Measurements from ENCODE around the gene SYMPK.

The SYMPK gene

DNA sequence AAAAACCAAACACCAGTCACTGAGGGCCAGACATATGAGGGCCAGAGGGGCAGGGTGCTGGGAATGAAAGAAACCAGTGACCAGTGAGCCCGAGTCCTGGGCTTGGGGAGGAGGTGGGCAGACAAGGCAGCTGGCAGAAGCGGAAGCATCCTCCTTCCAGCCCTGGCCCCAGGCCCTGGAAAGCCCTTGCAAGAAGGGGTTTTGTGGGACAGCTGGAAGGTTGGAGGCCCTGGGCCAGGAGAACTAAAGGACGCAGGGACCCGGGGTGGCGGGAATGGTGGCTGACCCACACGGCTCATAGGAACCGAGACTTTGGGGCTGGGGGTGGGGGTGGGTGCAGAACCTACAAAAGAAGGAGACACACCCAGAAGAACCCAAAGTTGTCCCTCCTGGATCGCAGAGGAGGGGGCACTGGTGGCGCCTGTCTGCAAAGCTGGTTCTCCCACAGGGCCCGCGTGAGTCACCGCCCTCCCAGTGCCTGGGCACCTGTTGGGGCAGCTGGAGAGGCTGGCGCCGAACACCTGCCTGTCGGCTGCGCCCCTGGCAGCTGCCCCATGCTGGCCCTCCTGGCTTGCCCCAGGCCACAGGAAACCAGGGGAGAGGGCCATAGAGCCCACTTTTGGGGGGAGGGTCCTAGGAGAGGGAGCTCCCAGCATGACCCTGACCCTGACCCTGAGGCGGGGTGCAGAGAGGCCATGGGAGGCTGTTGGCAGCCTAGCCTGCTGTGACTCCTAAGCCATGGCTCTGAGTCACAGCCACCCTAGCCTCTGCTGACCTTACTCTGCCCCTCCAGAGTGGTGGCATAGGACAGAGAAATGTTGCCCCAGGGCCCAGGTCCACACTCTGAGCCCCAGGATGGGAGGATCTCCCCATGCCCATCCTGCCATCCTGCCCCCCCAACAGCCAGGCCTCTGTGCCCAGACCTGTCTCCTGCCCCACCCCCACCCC lies 81.5 kb downstream of the SYMPK start:
- DNase-seq (ENCODE audit: low read depth) = no peak

DNA sequence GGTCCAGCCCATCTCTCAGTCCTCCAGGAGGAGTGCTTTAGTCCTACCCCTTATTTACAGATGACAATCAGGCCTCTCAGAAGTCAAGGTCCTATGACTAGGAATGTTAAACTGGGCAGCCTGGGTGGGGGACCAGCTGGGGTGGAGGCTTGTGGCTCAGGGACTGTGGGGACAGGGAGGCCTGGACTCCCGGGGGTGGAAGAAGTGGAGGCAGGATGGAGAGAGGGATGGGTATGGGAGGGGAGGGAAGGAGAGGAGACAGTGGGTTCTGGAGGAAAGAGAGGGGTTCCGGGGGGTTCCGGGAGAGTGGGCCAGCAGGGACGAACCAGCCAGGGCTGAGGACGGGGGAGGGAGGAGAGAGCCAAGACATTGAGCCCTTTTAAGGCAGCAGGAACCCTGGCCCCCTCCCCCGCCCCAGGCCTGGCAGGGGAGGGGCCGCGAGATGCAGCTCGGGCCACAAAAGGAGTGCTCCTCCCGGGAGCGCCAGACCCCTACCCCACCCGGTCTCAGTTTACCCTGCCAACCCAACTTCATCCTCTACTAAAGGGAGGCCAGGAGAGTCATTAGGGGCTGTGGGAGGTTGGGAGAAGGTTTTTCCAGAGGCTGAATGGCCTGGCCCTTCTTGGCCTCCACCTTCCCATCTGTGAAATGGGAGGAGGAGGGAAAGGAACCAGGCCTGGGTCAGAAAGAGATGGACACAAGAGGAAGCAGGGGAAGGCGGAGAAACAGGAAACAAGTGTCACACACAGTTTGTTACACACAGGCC lies 82.3 kb downstream of the SYMPK start:
- no peak for DNase-seq (ENCODE audit: low read depth)

DNA sequence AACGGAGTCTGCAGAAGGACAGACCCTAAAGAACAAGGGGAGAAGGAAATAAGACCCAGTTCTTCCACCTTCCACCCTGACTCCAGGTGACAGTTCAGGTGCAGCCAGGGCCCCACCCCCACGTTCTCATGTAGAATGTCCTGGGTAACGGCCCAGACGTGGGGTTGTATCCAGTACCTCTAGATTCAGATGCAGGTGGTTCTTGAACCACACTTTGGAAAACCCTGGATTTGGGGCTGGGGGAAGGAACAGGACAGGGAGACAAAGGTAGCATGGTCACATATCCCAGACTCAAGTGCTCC lies 82.8 kb downstream of the SYMPK start:
- DNase-seq (ENCODE audit: low read depth) = no peak

DNA sequence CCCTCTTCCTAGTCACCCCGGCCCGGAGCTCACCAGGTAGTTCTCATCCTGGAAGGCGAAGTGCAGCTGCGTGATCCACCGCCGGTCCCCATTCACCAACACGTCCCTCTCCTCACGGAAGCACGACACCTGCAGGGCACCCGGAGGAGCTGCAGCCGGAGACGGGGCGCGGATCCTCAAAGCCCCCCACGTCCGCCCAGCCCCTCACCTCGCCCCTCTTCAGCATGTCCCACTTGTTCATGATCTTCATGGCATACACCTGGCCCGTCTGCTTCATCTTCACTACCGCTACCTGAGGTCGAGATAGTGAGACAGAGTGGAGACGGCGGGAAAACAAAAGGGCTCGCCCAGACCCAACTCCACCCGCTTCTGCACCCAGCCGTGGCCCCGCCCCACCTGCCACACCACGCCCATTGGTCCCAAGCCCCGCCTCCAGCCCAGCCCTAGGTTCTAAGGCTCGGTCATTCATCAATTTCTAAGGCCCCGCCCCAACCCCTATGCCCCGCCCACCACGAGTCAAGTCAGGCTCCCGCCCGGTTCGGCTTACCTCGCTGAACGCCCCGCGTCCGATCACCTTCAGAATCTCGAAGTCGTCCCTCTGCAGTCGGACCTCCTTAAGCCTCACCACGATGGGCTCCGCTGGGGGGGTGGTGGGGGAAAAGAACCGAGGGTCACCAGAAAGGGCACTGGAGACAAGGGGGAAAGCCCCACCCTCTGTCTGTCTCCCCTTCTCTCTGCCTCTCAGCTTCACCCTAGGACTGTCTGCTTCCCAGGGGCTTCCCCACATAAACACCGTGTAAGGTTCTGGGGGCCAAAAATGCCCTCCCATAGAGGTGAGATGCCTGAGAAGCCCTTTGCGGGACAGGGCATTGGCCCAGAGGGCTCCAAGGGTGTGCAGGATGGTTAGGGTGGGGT lies 83.5 kb downstream of the SYMPK start:
- peak; percentile 82 for DNase-seq (ENCODE audit: low read depth)

DNA sequence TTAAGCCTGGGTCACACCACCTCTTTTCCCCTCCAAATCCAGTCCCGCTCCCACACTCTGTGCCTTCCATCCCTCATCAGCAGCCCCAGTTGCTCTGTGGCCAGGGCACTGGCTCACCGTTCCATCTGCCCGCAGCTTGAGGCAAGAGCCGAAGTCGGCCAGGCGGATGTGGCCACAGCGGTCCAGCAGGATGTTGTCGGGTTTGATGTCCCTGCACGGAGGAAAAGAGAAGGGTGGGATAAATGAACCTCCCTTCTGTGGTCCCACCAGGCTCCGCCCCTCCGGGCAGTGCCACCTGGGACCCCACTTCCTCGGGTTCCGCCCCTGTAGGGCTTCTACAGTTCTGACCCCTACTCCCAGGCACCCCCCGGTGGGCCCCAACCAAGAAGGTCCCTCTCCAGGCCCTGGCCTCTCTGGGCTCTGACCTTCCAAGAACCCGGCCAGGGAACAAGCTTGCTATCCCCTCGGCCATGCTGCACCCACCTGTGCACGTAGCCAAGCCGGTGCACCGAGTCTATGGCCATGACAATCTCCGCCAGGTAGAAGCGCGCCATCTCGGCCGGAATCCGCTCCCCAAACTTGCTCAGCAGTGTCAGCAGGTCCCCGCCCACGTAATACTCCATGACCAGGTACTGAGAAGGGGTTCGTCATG lies 84.8 kb downstream of the SYMPK start:
- DNase-seq (ENCODE audit: low read depth) = no peak

DNA sequence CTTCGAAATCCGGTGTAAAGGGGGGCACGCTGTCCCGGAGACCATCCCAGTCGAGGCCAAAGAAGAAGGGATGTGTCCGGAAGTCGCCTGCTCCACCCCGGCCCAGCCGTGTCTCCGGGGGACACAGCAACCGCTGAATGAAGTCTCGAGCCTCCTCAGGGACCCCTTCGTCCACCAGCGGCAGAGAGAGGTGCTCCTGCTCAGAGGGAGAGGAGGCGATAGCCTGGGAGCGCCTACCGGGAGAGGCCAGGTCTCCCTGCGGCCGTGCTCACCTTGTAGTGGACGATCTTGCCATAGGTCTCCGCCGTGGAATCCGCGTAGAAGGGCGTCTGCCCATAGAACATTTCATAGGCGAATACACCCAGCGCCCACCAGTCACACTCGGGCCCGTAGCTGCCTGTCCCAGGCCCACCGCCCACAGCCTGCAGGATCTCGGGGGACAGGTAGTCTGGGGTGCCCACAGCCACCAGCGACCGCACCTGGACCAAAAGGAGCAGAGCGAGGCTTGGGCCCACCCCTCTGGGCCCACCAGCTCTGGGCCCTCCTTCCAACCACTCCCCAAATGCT lies 85.5 kb downstream of the SYMPK start:
- DNase-seq (ENCODE audit: low read depth) = no peak

DNA sequence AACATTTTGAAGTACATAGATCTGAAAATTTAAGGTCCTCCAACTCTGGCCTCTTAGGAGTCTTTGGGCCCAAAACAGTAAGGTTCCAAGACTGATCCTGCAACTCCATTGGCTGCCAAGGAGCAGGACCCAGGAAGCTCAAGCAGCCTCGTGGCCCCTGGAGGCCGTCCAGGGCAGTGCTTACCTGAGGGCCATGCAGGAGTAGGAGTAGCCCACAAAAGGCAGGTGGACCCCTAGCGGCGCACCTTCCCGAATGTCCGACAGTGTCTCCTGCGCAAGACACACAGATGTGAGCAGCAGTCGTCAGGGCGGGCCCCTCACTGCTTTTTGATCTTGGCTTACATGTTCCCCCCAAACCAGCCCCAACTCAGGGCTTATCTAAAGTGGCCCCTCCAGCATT lies 88.2 kb downstream of the SYMPK start:
- no peak for DNase-seq (ENCODE audit: low read depth)

DNA sequence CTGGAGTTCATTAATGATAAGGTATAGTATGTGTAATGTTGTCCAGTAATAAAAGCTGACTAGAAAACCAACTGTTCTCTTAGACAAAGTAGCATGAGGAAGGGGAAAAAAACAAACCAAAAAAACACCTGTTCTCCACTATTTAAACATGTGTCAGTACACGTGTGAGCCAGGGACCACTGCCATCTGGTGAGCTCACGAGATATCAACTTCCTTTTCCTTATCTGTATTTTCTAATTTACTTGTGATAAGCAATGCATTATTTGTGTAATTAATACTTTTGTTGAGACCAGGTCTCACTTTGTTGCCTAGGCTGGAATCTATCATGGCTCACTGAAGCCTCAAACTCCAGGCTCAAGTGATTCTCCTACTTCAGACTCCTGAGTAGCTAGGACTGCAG lies 89.6 kb downstream of the SYMPK start:
- no peak for DNase-seq (ENCODE audit: low read depth)

DNA sequence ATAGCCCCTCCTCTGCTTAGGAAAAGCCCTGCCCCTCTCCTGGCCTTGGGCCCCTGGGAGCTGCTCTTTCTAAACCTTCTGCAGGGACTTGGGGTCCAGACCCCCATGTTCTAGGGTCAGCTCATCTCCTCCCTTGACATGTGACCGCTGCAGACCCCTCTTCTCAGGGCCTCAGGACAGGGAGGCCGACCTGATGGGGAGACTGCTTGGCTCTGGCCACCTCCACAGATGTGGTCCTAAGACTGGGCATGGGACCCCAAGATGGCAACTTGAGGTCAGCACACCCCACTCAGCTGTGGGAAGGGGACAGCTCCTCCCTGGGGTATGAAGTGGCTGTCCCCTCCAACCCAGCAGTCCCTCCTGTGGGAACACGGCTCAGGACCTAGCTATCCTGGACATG lies 90.0 kb downstream of the SYMPK start:
- DNase-seq (ENCODE audit: low read depth) = no peak

DNA sequence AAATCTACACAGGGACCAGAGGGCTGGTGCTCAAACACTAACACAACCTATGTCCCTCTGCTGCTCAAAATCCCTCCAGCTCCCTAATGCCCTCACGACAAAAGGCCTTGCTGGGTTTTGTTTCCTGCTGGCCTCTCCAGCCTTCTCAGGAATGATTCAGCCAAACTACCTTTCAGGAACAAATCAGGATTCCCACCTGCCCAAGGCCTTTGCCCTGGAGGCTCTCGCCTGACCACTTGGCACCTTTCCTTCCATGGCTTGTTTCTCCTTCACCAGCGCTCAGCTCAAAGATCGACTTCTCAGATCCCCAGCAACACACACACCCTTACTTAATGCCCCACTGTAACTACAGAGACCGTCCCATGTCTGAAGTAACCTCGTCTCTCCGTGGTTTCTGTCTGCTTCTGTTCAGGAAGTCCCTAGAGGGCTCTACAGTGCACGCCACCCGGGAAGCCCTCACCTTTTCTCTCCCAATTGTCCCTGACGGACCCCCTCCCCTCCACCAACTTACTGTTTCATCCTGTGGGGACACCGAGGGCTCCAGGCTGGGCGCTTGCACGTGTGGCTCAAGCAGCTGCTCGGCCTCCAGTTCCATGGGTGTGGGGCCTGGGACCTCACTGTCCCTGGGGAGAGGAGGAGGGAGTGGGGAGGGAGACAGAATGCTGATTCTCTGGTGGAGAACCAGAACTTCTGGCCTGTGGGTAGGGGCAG lies 90.7 kb downstream of the SYMPK start:
- no peak for DNase-seq (ENCODE audit: low read depth)

DNA sequence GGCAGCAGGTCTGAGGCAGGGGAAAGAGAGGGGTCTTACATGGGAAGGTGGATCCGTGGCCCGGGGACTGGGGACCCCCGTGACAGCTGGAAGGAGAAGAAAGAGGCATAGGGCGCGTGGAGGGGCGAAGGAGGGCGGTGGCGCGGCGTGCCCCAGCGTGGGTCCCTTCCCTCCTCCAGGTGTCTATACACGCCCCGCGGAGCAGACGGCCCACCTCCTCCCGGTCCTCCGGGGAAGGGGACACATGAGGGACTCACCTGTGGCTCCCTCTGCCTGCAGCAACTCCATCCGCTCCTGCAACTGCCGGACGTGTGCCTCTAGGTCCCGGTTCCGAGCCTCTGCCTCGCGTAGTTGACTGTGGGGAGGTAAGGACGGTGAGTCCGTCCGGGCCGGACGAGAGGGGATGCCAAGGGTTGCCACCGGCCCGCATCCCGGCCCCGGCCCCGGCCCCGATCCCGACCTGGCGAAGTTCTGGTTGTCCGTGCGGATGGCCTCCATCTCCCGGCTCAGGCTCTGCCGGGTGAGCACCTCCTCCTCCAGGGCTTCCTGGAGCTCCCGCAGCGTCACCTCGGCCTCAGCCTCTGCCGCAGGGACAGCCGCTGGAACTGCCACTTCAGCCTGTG lies 91.5 kb downstream of the SYMPK start:
- no peak for DNase-seq (ENCODE audit: low read depth)

DNA sequence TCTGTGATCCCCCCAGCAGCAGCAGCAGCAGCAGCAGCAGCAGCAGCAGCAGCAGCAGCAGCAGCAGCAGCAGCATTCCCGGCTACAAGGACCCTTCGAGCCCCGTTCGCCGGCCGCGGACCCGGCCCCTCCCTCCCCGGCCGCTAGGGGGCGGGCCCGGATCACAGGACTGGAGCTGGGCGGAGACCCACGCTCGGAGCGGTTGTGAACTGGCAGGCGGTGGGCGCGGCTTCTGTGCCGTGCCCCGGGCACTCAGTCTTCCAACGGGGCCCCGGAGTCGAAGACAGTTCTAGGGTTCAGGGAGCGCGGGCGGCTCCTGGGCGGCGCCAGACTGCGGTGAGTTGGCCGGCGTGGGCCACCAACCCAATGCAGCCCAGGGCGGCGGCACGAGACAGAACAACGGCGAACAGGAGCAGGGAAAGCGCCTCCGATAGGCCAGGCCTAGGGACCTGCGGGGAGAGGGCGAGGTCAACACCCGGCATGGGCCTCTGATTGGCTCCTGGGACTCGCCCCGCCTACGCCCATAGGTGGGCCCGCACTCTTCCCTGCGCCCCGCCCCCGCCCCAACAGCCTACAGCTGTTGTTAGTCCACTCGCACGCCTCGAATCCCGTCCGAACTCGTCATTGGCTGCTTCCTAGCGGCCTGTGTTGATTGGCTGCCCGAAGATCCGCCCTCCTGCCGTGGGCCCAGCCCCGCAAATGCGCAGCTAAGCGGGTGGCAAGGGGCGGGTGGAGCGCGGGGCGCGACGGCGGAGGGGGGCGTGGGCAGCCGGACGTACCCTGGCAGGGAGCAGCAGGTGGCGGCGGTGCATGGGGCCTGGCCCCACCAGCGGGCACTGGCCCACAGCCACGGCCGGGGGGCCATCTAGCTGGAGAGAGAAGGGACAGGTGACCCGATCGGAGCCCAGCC lies 92.5 kb downstream of the SYMPK start:
- DNase-seq (ENCODE audit: low read depth) = peak; percentile 71

DNA sequence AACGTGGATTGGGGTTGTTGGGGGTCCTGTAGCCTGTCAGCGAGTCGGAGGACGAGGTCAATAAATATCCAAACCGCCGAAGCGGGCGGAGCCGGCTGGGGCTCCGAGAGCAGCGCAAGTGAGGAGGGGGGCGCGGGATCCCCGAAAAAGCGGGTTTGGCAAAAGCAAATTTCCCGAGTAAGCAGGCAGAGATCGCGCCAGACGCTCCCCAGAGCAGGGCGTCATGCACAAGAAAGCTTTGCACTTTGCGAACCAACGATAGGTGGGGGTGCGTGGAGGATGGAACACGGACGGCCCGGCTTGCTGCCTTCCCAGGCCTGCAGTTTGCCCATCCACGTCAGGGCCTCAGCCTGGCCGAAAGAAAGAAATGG lies 93.1 kb downstream of the SYMPK start:
- DNase-seq (ENCODE audit: low read depth) = no peak

DNA sequence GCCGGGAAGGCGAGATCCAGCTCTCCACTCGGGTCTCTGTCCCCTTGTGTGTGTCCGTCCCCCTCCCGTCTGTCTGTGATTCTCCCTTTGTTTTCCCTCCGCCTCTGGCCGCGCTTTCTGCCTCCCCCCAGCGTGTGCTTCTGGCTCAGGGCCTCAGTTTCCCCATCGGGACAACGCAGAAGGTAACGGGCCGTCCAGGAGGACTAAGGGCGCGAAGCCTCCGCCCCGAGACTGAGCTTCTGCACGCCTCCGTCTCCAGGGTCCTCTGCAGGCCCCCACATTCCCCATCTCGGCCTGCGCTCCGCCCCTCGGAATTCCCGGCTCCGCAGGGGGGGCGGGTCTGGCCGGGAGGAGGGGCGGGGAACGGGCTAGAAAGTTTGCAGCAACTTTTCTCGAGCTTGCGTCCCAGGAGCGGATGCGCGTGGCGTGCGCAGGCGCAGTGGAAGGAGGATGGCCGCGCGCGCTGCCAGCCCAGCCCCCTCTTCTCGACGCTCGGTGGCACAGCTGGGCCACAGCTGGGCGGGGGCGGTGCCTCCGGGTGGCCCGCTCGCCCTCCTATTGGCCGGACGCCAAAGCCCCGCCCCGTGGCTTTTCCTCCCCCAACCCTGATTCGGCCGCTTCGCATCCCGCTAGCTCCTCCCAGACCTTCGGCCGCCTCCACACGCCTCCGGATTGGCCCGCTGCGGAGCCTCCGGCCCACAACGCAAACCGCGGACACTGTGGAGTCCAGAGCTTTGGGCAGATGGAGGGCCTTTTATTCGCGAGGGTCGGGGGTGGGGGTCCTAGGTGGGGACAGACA lies 93.8 kb downstream of the SYMPK start, which contains the start of gene SIX5:
Gene SIX5 (minus strand): TSS at position 269 of the 799 bp plus-strand sequence. CDS start 408 bp downstream, outside the sequence.
- DNase-seq (ENCODE audit: low read depth) = peak; percentile 88

DNA sequence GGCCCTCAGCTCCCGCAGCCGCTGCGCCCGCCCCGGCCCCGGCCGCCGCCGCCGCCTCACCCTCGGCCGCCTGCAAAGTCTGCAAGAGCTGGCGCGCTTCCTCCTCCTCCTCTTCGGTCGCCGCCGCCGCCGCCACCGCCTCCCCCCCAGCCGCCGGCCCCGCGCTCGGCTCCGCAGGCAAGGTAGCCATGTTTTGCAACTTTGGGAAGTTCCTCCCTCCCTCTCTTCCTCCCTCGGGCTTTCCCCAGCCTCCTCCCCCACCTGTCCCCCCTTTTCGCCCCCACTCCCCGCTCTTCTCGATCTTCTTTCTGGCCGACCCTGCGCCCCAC lies 94.3 kb downstream of the SYMPK start:
- DNase-seq (ENCODE audit: low read depth) = no peak

DNA sequence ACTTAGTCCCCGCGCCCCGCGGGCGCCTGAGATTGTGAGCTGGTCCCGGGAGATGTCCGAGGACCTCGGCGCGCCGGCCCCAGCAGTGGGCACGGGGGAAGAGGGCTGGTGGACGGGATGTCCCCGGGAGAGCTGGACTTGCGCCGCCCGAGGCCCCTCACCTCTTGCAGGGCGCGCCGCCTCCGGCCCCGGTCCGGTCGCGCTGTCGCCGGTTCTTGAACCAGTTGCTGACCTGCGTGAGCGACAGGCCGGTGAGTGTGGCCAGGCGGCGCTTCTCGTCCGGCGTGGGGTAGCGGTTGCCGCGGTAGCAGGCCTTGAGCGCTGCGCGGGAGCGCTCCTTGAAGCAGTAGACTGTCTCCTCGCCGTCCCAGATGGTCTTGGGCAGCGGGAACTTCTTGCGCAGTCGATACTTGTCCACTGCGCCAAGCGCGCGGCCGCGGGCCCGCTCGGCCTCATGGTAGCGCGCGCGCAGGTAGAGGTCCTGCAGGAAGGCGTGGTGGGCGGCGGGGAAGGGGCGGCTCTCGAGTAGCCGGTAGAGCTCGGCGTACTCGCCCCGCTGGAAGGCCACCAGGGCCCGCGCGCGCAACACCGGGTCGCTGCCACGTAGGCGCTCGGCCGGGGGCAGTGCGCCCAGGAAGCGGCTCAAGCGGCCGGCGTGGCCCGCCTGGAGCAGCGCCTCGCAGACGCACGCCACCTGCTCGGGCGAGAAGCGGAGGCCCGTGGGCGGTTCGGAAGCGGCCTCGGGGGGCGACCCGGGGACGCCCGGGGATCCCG lies 94.9 kb downstream of the SYMPK start:
- DNase-seq (ENCODE audit: low read depth) = no peak

DNA sequence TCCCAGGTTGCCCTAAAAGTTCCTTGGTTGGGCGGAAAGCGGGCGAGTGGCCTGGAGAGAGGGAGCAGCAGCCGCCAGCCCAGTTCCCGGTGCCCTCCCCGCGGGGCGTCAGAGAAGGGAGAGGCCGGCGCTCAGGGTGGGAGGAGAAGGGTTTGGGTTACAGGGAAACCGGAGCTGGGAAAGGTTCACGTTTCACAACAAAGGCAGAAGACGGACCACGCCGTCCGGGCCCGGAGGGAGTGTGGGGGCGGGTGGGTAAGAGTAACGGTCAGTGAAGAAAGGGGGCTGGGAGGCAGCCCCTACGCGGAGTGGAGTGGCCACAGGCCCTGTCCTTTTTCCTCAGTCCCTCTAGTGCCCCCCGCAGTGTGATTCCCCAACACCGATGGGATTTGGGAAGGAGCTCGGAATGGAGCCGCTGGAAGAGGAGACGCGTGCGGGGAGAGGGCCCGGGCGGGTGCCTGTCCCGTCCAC lies 95.5 kb downstream of the SYMPK start:
- DNase-seq (ENCODE audit: low read depth) = no peak

Data from stimulated activated CD8-positive, alpha-beta memory T cell treated with anti-CD3 and anti-CD28 coated beads, Interleukin-7, amount 100 ng/mL, for 24 hours (primary cell).